GM12878 (cell line): Measurements from ENCODE around the gene DAO.

Source experiments
- ATF3 ChIP-seq: IDR thresholded peaks from 2 replicates; pipeline ENCODE4 v1.6.1; 2011; ENCODE audit warnings: low read depth, mild to moderate bottlenecking, low read length, moderate library complexity, borderline replicate concordance; ENCODE audit errors: extremely low read depth
- CBX3 ChIP-seq: fragments of 200-600 bp; sonication (generic); IDR thresholded peaks from 2 replicates; pipeline ENCODE4 v1.6.1; 2016; ENCODE audit warnings: low read depth, borderline replicate concordance
- CTCF ChIP-seq, 3 experiments: IDR thresholded peaks in 2 of 3; conservative IDR thresholded peaks in 1 of 3; 2 replicates each; pipeline ENCODE4 v1.5.1; 2011; ENCODE audit warnings: low read depth in 3 of 3, low read length in 3 of 3, mild to moderate bottlenecking in 3 of 3, control low read depth in 2 of 3, moderate library complexity in 2 of 3, inconsistent platforms in 1 of 3, mixed read lengths in 1 of 3; ENCODE audit not compliant: control insufficient read depth in 2 of 3, insufficient read depth in 1 of 3; ENCODE audit errors: extremely low read depth in 1 of 3
- E2F4 ChIP-seq: IDR thresholded peaks from 2 replicates; pipeline ENCODE4 v1.6.1; 2012; ENCODE audit warnings: low read depth, low read length, improper control_type of control experiment
- ESRRA ChIP-seq: IDR thresholded peaks from 2 replicates; pipeline ENCODE4 v1.6.1; 2012; ENCODE audit warnings: mild to moderate bottlenecking, low read length, improper control_type of control experiment
- EZH2 ChIP-seq: IDR thresholded peaks from 2 replicates; pipeline ENCODE4 v1.6.1; 2012; ENCODE audit warnings: low read depth, mild to moderate bottlenecking, control low read depth, inconsistent platforms, low read length, borderline replicate concordance; ENCODE audit not compliant: control insufficient read depth
- MXI1 ChIP-seq: fragments of 150-350 bp; IDR thresholded peaks from 2 replicates; pipeline ENCODE4 v1.6.1; 2011; ENCODE audit warnings: low read depth, mild to moderate bottlenecking, inconsistent platforms, low read length, improper control_type of control experiment
- POLR2AphosphoS5 ChIP-seq: IDR thresholded peaks from 2 replicates; pipeline ENCODE4 v1.6.1; 2011; ENCODE audit warnings: mild to moderate bottlenecking, low read length, inconsistent platforms
- SMC3 ChIP-seq: IDR thresholded peaks from 2 replicates; pipeline ENCODE4 v1.6.1; 2011; ENCODE audit warnings: low read length, improper control_type of control experiment, borderline replicate concordance
- TAF1 ChIP-seq: IDR thresholded peaks from 2 replicates; pipeline ENCODE4 v1.6.1; 2011; ENCODE audit warnings: mild to moderate bottlenecking, low read depth, low read length, borderline replicate concordance
- TF ChIP-seq, protein P1 (sequence below): IDR thresholded peaks from 2 replicates; pipeline ENCODE4 v1.6.1; 2011; ENCODE audit warnings: low read depth, low read length, improper control_type of control experiment, borderline replicate concordance

- TF ChIP-seq E2F4 (no peak), SMC3 (no peak), EZH2 (no peak), TAF1 (no peak), CTCF (IDR thresholded peaks at IDR 0.05 in 2 of 3, conservative IDR thresholded peaks at IDR 0.05 in 1 of 3; ENCODE audit: control insufficient read depth in 2 of 3, extremely low read depth in 1 of 3, insufficient read depth in 1 of 3, low read depth in 3 of 3, low read length in 3 of 3) (no peak), MXI1 (no peak), POLR2AphosphoS5 (no peak), ATF3 (no peak), ESRRA (no peak), CBX3 (no peak)
- TF ChIP-seq, protein P1, sequence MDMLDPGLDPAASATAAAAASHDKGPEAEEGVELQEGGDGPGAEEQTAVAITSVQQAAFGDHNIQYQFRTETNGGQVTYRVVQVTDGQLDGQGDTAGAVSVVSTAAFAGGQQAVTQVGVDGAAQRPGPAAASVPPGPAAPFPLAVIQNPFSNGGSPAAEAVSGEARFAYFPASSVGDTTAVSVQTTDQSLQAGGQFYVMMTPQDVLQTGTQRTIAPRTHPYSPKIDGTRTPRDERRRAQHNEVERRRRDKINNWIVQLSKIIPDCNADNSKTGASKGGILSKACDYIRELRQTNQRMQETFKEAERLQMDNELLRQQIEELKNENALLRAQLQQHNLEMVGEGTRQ = no peak
These were observed 24.4 kb upstream of the DAO start for GRCh38 chr12:108855284-108856169.
